Panc1 (cell line): ENCODE results near the gene SLC9A9. TPM values are rescaled to one million over a fixed set of nuclear protein-coding genes. Genes with fewer than 3 reads are reported as not detected.

ENCODE experiments used
- ATAC-seq: fragments of 200-7000 bp; cut with Tn5 transposase; 2 replicates; pipeline ENCODE4 v1.9.1; 2020; ENCODE audit warnings: mild to moderate bottlenecking, moderate library complexity
- BruUV-seq: library from RNA; stranded (reverse); fragments of 400-500 nt; replicated peaks from 2 replicates; lab custom pipeline; 2021; lab: Mats Ljungman, UMichigan
- CTCF ChIA-PET: fragments of 300-600 bp; sonication (Branson Sonifier 250); formaldehyde crosslinking; loops from one replicate; lab custom pipeline; 2022; ENCODE audit warnings: antibody characterized with exemption; lab: Charles Lee
- POLR2A ChIA-PET: fragments of 300-600 bp; sonication (Branson Sonifier 250); formaldehyde crosslinking; loops from one replicate; lab custom pipeline; 2022; ENCODE audit warnings: antibody characterized with exemption; lab: Charles Lee
- DNase-seq: peaks from one replicate; pipeline ENCODE4 v3.0.0-alpha.2; 2010; ENCODE audit warnings: low read depth, low spot score
- H3K27ac ChIP-seq: 2 replicates; pipeline ENCODE4 v1.5.1; 2011; ENCODE audit warnings: mild to moderate bottlenecking, low read length, inconsistent platforms
- H3K27me3 ChIP-seq: fragments of 200-500 bp; sonication (Bioruptor generic); 2 replicates; pipeline ENCODE4 v1.6.0; 2014; ENCODE audit warnings: low read length, inconsistent platforms; ENCODE audit not compliant: control insufficient read depth, insufficient read depth
- H3K36me3 ChIP-seq: fragments of 200-500 bp; sonication (Bioruptor generic); 2 replicates; pipeline ENCODE4 v1.5.1; 2014; ENCODE audit warnings: inconsistent platforms, mild to moderate bottlenecking, low read length, moderate library complexity; ENCODE audit not compliant: control insufficient read depth, insufficient read depth
- H3K4me1 ChIP-seq: 2 replicates; pipeline ENCODE4 v1.5.1; 2011; ENCODE audit warnings: inconsistent platforms, mild to moderate bottlenecking, low read length, moderate library complexity; ENCODE audit not compliant: control insufficient read depth, insufficient read depth
- H3K4me3 ChIP-seq, 2 experiments: 2 replicates each; pipeline ENCODE4 v1.5.1; 2011 to 2012; ENCODE audit warnings: low read depth in 2 of 2, low read length in 2 of 2, mild to moderate bottlenecking in 2 of 2, inconsistent platforms in 1 of 2, moderate library complexity in 1 of 2
- H3K9me3 ChIP-seq: fragments of 200-500 bp; sonication (Bioruptor generic); 2 replicates; pipeline ENCODE4 v1.5.1; 2014; ENCODE audit warnings: low read depth, mild to moderate bottlenecking, inconsistent platforms, low read length, moderate library complexity; ENCODE audit not compliant: control insufficient read depth, insufficient read depth
- POLR2AphosphoS5 ChIP-seq: IDR thresholded peaks from 2 replicates; pipeline ENCODE4 v1.6.1; 2012; ENCODE audit warnings: mild to moderate bottlenecking, low read depth, low read length, moderate library complexity
- SIN3A ChIP-seq: IDR thresholded peaks from 2 replicates; pipeline ENCODE4 v1.6.1; 2012; ENCODE audit warnings: low read depth, mild to moderate bottlenecking, low read length, moderate library complexity, borderline replicate concordance; ENCODE audit not compliant: insufficient read depth
- TCF7L2 ChIP-seq: IDR thresholded peaks from 2 replicates; pipeline ENCODE4 v1.6.1; 2011; ENCODE audit warnings: mild to moderate bottlenecking, low read depth, low read length, inconsistent platforms
- in situ Hi-C: cut with HindIII; loops from 2 replicates; pipeline ENCODE4 v1.10.0; 2016; ENCODE audit warnings: low sequenced_read_pairs, low pct_unique_long_range_greater_than_20kb
- intact Hi-C: fragments of 100-400 bp; cut with micrococcal nuclease; formaldehyde crosslinking; loops from one replicate; pipeline ENCODE4 v1.10.0; 2022; ENCODE audit not compliant: unreplicated experiment
- total RNA-seq: library from RNA; stranded (reverse); gene quantifications from one replicate; pipeline ENCODE4 v1.2.1, GENCODE V29; 2021; ENCODE audit not compliant: unreplicated experiment
- TF ChIP-seq, protein P1 (sequence below): fragments of 450-650 bp; IDR thresholded peaks from 2 replicates; pipeline ENCODE4 v1.5.1; 2017; ENCODE audit warnings: mild to moderate bottlenecking
- TF ChIP-seq, protein P2 (sequence below), 2 experiments: IDR thresholded peaks; 2 replicates each; pipeline ENCODE4 v1.6.1; 2011 to 2012; ENCODE audit warnings: low read depth in 2 of 2, control low read depth in 1 of 2, low read length in 1 of 2, mild to moderate bottlenecking in 1 of 2, moderate library complexity in 1 of 2; ENCODE audit not compliant: insufficient read depth in 1 of 2

Gene SLC9A9
- total RNA-seq, 1 experiment from 2014 or later: not detected

DNA sequence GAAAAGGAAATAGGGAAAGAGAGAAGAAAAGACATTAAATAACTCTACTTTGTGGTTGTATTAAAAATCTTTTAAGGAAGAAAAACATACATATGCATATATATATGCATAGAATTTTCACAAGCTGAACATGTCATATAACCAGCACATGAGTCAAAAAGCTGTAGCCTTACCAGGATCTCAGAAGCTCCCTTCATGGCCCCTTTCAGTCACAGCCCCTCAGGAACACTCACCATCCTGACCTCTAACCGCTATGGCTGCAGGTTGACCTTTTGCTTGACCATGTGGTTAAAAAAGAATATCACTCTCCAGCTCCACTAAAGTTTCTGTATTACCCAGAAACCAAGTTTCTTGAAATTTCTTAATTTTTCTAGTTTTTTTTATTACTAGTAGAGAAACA lies 625.3 kb downstream of the SLC9A9 start:
- intact Hi-C loops (no loop called here), in situ Hi-C loops (no loop called here)
- no TSS peak for BruUV-seq
- POLR2A ChIA-PET: no interaction called here
- CTCF ChIA-PET: no interaction called here
- Histone ChIP-seq H3K4me1 (no peaks in the 10 kb centered on the region), H3K4me3 (no peak overlapping the region), H3K36me3 (no peaks in the 10 kb centered on the region), H3K27ac (no peak overlapping the region), H3K9me3 (no peaks in the 10 kb centered on the region), H3K27me3 (peaks cover 3% of the 10 kb centered on the region; the same call in 1 of the 2 replicates)
- TF ChIP-seq, protein P1, sequence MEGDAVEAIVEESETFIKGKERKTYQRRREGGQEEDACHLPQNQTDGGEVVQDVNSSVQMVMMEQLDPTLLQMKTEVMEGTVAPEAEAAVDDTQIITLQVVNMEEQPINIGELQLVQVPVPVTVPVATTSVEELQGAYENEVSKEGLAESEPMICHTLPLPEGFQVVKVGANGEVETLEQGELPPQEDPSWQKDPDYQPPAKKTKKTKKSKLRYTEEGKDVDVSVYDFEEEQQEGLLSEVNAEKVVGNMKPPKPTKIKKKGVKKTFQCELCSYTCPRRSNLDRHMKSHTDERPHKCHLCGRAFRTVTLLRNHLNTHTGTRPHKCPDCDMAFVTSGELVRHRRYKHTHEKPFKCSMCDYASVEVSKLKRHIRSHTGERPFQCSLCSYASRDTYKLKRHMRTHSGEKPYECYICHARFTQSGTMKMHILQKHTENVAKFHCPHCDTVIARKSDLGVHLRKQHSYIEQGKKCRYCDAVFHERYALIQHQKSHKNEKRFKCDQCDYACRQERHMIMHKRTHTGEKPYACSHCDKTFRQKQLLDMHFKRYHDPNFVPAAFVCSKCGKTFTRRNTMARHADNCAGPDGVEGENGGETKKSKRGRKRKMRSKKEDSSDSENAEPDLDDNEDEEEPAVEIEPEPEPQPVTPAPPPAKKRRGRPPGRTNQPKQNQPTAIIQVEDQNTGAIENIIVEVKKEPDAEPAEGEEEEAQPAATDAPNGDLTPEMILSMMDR: no peak
- no peak for TF ChIP-seq TCF7L2
- TF ChIP-seq, protein P2, sequence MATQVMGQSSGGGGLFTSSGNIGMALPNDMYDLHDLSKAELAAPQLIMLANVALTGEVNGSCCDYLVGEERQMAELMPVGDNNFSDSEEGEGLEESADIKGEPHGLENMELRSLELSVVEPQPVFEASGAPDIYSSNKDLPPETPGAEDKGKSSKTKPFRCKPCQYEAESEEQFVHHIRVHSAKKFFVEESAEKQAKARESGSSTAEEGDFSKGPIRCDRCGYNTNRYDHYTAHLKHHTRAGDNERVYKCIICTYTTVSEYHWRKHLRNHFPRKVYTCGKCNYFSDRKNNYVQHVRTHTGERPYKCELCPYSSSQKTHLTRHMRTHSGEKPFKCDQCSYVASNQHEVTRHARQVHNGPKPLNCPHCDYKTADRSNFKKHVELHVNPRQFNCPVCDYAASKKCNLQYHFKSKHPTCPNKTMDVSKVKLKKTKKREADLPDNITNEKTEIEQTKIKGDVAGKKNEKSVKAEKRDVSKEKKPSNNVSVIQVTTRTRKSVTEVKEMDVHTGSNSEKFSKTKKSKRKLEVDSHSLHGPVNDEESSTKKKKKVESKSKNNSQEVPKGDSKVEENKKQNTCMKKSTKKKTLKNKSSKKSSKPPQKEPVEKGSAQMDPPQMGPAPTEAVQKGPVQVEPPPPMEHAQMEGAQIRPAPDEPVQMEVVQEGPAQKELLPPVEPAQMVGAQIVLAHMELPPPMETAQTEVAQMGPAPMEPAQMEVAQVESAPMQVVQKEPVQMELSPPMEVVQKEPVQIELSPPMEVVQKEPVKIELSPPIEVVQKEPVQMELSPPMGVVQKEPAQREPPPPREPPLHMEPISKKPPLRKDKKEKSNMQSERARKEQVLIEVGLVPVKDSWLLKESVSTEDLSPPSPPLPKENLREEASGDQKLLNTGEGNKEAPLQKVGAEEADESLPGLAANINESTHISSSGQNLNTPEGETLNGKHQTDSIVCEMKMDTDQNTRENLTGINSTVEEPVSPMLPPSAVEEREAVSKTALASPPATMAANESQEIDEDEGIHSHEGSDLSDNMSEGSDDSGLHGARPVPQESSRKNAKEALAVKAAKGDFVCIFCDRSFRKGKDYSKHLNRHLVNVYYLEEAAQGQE (IDR thresholded peaks at IDR 0.05; ENCODE audit: insufficient read depth in 1 of 2, low read depth in 2 of 2, low read length in 1 of 2): no peak
- TF ChIP-seq POLR2AphosphoS5: no peak
- no peak for TF ChIP-seq SIN3A
- ATAC-seq: no peak
- no peak for DNase-seq

DNA sequence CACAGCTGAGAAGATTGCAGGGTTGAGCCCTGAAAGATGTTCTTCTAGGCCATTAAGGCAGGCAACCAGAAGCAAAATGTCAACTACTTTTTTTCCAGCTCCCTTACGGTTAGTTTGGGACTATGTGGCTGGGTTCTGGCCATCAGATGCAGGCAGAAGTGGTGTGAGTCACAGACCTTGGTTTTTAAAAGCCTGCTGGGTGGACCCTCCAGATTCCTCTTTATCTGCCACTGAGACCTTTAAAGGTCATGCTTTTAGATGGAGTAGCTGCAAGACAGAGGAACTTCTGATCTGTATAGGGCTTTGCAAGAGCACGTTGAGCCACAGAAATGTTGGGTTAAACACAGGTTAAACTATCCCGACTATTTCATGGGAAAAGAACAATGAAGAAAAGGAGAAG lies 625.8 kb downstream of the SLC9A9 start:
- Histone ChIP-seq H3K27ac (no peak overlapping the region), H3K36me3 (no peaks in the 10 kb centered on the region), H3K9me3 (no peaks in the 10 kb centered on the region), H3K4me1 (no peaks in the 10 kb centered on the region), H3K4me3 (no peak overlapping the region), H3K27me3 (peaks cover 3% of the 10 kb centered on the region; the same call in 1 of the 2 replicates)
- intact Hi-C loops: no loop called here
- no TSS peak for BruUV-seq
- in situ Hi-C loops: no loop called here
- DNase-seq (no peak), ATAC-seq (no peak)
- TF ChIP-seq, protein P2 (IDR thresholded peaks at IDR 0.05; ENCODE audit: insufficient read depth in 1 of 2, low read depth in 2 of 2, low read length in 1 of 2): no peak
- TF ChIP-seq POLR2AphosphoS5 (no peak), SIN3A (no peak), TCF7L2 (no peak)
- TF ChIP-seq, protein P1: no peak
- ChIA-PET POLR2A (no interaction called here), CTCF (no interaction called here)
